ENCODE measurements around the gene IFRD1.
A peak's percentile ranks its signal among the peaks of the same experiment; 100 is the strongest.

Gene IFRD1

DNA sequence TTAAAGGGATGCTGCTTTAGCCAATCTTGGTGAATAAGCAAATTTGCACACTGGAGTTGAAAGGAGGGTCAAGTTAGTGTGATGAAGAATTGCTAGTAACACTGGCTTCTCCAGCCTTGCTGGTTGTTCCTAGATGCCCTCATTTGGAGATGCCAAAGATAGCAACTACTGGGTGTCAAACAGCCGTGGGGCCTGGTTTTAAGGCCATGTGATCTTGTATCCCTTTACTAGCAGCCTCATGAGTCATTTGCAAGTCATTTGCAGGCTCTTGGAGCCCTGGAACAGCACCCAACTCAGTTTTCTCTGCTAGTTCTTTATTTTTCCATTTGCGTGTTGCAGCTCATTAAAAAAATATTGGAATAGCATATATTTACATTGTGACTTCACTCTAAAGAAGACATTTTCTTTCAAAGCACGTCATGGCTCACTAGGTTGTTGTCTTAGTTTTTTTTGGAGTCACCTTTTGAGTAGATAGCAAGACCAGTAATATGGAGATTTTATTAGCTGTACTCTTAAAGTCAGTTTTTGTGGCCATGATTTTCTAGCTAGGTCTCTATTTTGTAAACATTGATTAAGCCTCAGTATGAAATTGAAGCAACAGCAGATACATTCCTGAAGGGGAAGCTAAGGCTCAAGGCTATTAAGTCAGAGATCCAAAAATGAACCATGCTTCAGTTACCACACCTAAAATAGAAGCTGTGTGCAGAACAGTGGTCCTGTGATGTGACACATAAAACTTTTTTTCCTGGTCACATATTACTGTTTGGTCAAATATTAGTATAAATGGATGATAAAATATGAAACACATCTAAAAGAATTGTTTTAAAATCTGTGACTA lies 31.8 kb downstream of the IFRD1 start:
- peak in 32 of 42 donors; percentile 10 to 85 (median 44) for DNase-seq
- intact Hi-C loops (cut with DNase I) = no loop called here

DNA sequence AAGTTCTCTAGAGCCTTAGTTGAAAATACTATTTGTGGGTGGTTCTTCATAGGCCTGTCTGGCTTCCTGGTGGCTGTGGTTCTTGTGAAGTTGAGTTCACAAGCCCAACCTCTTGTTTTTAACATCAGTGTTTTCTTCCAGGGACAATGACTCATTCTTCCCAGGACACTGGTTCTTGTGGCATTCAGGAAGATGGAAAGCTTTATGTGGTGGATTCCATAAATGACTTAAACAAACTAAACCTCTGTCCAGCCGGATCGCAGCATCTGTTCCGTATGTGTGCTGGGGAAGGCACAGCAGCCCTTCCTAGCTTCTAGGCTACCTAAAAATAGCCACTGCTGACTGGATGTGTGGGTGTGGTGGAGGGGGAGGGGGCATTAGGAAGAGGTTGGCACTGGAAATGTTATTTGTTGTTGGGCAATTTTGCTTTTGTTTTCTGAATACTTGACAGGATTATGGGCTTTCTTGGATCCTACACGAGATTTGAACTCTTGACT lies 34.5 kb downstream of the IFRD1 start:
- DNase-seq = no peak
- intact Hi-C loops (cut with DNase I) = no loop called here

DNA sequence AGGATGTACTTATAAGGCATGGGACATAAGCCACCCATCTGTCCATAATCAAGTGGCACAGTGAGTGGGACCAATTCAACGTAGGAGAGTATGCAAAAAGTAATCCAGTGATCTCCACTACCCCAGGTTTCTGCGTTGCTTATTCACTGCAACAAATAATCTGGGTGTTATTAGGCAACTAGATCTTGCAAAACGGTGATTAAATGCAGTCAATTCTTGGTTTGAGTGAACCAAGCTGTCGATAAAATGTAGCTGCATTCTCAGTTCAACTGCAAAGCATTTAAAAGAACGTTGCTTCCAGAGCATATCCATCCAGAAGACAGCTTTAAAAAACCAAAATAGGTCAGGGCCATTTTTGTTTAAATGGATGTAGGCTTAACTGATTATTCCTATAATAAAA lies 35.5 kb downstream of the IFRD1 start:
- DNase-seq = no peak
- intact Hi-C loops (cut with DNase I) = no loop called here

GRCh38 chr7:112487457-112488263 lies 37.4 kb downstream of the IFRD1 start:
- DNase-seq = no peak
- intact Hi-C loops (cut with DNase I) = no loop called here

GRCh38 chr7:112488264-112488552 lies 37.9 kb downstream of the IFRD1 start:
- intact Hi-C loops (cut with DNase I) = no loop called here
- no peak for DNase-seq

DNA sequence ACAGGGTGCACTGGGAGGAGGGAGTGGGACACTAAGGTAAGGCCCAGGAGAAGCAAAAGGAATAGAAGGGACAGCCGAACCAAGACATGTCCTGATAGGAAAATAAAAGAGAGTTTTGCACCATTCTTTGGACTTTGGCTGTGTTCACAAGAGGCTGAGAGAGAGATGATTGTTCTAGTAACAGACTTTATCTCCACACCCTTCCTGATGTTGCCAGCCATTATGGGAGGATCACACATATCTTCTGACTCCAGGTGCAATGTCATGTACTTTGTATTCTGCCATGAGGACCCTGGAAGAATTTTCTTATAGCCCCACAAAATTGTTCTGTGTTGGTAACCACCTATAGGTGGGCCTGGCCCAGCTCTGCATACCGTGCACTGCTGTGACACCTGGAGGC lies 41.9 kb downstream of the IFRD1 start:
- intact Hi-C loops (cut with DNase I) = no loop called here
- no peak for DNase-seq

- intact Hi-C loops (cut with DNase I) = no loop called here
- no peak for DNase-seq
Measured at GRCh38 chr7:112494656-112495055, 44.4 kb downstream of the IFRD1 start.

- no peak for DNase-seq
- intact Hi-C loops (cut with DNase I) = no loop called here
Measured at GRCh38 chr7:112495156-112495788, 45.0 kb downstream of the IFRD1 start.

GRCh38 chr7:112495810-112496462 lies 45.7 kb downstream of the IFRD1 start:
- DNase-seq = peak in 36 of 42 donors; percentile 14 to 78 (median 54)
- intact Hi-C loops (cut with DNase I) = no loop called here

DNA sequence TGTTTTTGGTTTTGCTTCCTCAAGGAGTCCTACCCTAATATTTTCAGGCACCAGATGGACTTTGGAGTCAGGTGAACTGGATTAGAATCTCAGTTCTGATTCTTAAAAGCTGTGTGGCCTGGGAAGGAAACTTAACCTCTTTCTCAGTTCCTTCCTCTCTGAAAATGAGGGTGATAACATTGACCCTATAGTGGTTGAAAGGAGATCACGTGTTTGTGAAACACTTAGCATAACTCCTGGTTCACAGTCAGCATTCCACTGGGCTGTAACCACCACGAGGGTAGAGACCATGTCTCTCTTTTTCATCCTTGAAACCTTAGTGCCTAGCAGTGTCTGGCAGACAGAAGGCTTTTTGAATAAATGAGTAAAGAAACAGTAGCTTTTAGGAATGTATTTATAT lies 47.2 kb downstream of the IFRD1 start:
- DNase-seq = no peak
- intact Hi-C loops (cut with DNase I) = no loop called here

- no peak for DNase-seq
- intact Hi-C loops (cut with DNase I) = no loop called here
Measured at GRCh38 chr7:112500619-112501018, 50.4 kb downstream of the IFRD1 start.

- intact Hi-C loops (cut with DNase I) = no loop called here
- no peak for DNase-seq
Measured at GRCh38 chr7:112501801-112502503, 51.7 kb downstream of the IFRD1 start.

- intact Hi-C loops (cut with DNase I) = no loop called here
- DNase-seq = no peak
Measured at GRCh38 chr7:112502700-112503099, 52.4 kb downstream of the IFRD1 start.

GRCh38 chr7:112503361-112503972 lies 53.2 kb downstream of the IFRD1 start:
- intact Hi-C loops (cut with DNase I) = no loop called here
- no peak for DNase-seq

DNA sequence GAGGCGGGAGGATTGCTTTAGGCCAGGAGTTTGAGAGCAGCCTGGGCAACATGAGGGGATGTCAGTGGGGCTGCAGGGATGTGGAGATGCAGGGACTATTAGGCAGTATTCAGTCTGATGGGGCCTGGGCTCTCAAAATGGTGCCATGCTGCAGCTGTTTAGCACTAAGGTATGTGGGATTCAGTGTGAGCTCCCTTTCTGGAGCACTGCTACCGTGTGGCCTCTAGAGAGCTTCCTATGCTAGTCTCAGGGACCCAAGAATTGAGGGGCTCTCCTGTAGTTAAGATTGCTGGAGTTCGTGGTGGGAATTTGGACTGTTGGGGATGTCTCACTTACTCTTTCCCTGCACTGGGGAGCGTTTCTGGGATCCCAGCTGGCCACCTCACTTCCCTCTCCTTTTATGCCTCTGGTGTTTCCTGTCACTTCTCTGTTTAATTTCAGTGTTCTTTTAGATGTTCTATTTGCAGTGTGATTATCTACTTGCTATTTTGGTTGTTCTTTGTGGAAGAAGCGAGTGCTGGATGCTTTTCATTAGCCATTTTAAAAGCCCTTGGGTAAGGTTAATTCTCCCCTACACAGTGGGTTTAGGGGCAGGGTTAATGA lies 53.9 kb downstream of the IFRD1 start:
- intact Hi-C loops (cut with DNase I) = no loop called here
- DNase-seq = no peak

DNA sequence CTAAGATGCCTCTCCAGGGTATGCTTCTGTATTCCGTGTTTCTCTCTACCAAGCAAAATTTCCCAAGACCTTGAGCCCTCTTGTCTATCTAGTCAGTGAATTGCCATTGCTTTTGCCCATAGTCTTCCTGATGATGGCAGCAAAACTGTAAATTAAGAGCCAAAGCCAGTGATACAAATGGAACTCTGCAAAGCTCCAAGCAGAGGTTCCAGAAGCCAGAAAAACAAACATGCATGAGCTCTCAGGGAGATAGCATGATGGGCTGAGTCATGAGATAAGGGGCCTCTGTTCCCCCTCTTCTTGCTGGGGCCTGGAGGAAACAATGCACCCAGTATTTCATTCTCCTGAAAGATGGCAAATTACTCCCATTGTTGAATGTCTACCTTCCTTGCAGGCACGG lies 55.2 kb downstream of the IFRD1 start:
- intact Hi-C loops (cut with DNase I) = no loop called here
- DNase-seq = no peak

GRCh38 chr7:112508404-112508803 lies 58.1 kb downstream of the IFRD1 start:
- intact Hi-C loops (cut with DNase I) = no loop called here
- no peak for DNase-seq

- intact Hi-C loops (cut with DNase I) = no loop called here
- DNase-seq = no peak
Measured at GRCh38 chr7:112509402-112509801, 59.1 kb downstream of the IFRD1 start.

All from head of caudate nucleus (tissue), 42 donors.